Adrenal gland (tissue), 12 donors: Measurements from ENCODE around the gene LPIN1. TPM values are rescaled to one million over a fixed set of nuclear protein-coding genes. Genes with fewer than 3 reads are reported as not detected.
A peak's percentile ranks its signal among the peaks of the same experiment; 100 is the strongest.
"Not testable (repeated sequence)": the region's sequence is repeated elsewhere in the genome, so short reads cannot be mapped to it uniquely, and the experiment has no call there.

Experiments
- DNase-seq, 7 donors: peaks; one replicate each; pipeline ENCODE4 v3.0.0-alpha.2; 2019 to 2020
- H3K27ac ChIP-seq, 5 donors: fragments of 200-600 bp; sonication (generic) in 4 of 5; 1 replicate in 3 of 5; 2 replicates in 2 of 5; pipeline versions ENCODE4 v1.5.1 to v1.8.0; 2016 to 2020; ENCODE audit warnings: mild to moderate bottlenecking in 1 of 5
- H3K27me3 ChIP-seq: fragments of 200-600 bp; 2 replicates; pipeline ENCODE4 v1.8.0; 2021
- H3K36me3 ChIP-seq, 2 donors: fragments of 200-600 bp; replicated peaks in 1 of 2; 1 replicate in 1 of 2; 2 replicates in 1 of 2; pipeline versions ENCODE4 v1.5.1 to v1.8.0; 2018 to 2022
- H3K4me1 ChIP-seq, 2 donors: fragments of 200-600 bp; replicated peaks in 1 of 2; 1 replicate in 1 of 2; 2 replicates in 1 of 2; pipeline versions ENCODE4 v1.5.1 to v1.8.0; 2018 to 2021
- H3K4me3 ChIP-seq, 4 donors: fragments of 200-600 bp; sonication (generic) in 3 of 4; one replicate each; pipeline ENCODE4 v1.5.1; 2016 to 2018
- H3K9me3 ChIP-seq, 3 donors: fragments of 200-600 bp; sonication (generic) in 1 of 3; replicated peaks in 1 of 3; 1 replicate in 2 of 3; 2 replicates in 1 of 3; pipeline versions ENCODE4 v1.5.1 to v1.8.0; 2016 to 2021
- CTCF ChIP-seq, 6 experiments: fragments of 450-650 bp in 4 of 6; fragments of 200-600 bp in 2 of 6; sonication (generic) in 1 of 6; IDR thresholded peaks; 1 replicate in 5 of 6; 2 replicates in 1 of 6; pipeline versions ENCODE4 v1.5.1 to v1.8.0; 2016 to 2021; ENCODE audit warnings: antibody characterized with exemption in 6 of 6, mild to moderate bottlenecking in 2 of 6, moderate library complexity in 1 of 6
- POLR2A ChIP-seq, 2 donors: fragments of 450-650 bp; IDR thresholded peaks; one replicate each; pipeline ENCODE4 v1.6.1; 2017; ENCODE audit warnings: antibody characterized with exemption in 2 of 2, mild to moderate bottlenecking in 2 of 2, moderate library complexity in 1 of 2
- WGBS, 4 donors: extraction: QIAGEN DNeasy Blood & Tissue Kit in 2 of 4; methylation state at CpG; one replicate each; pipeline versions ENCODE4 v1.1.5 to v1.1.7; 2013 to 2017; 5-methylcytosine and 5-hydroxymethylcytosine counted together
- intact Hi-C, 2 donors: fragments of 100-400 bp; cut with DNase I; formaldehyde crosslinking; loops; one replicate each; pipeline versions ENCODE4 v1.14.1 to v1.15.0; 2022 to 2023
- polyA plus RNA-seq, 3 donors: library from polyadenylated mRNA; stranded (reverse); fragments of 200-250 nt in 2 of 3; fragments of 350-450 nt in 1 of 3; fragmentation: Illumina TruSeq in 1 of 3; extraction: RNeasy Lipid Tissue Mini Kit (QIAGEN cat#74804) in 1 of 3; gene quantifications; one replicate each; pipeline ENCODE4 v1.2.3, GENCODE V29; 2013 to 2014
- total RNA-seq, 9 donors: library from RNA; depleted of rRNA in 4 of 9; stranded (reverse); fragments of >200 nt in 4 of 9; fragments of 120-200 nt in 1 of 9; fragmentation: NEBNext Ultra II Directional in 1 of 9; extraction: Animal tissue kit (Norgen Biotek cat#: 25700) in 1 of 9; gene quantifications; one replicate each; pipeline versions ENCODE4 v1.1.0 to v1.2.4, GENCODE V29; 2013 to 2023
- donor health status: healthy with polysubstance abuse.
- donor health status: Bipolar disorder and iron deficiency.
- donor health status: DM: yes; HTN: yes; CAD: no.
- donor health status: DM: no; HTN: no; CAD: no.
- donor health status: DM: no; HTN: no; CAD: no.
- donor health status: DM: yes; HTN: yes; CAD: no.

The LPIN1 gene
- total and polyA plus RNA-seq, 12 donors, result 17.0 to 58.5 (median 36.8) TPM

- peaks cover 0 to 28% of the 10 kb centered on the region in 2 donors for H3K36me3 ChIP-seq
Measured at GRCh38 chr2:11811036-11811654, 64.7 kb downstream of the LPIN1 start.

GRCh38 chr2:11812466-11813248 lies 66.2 kb downstream of the LPIN1 start:
- Histone ChIP-seq H3K4me1 (no peaks in the 10 kb centered on the region), H3K36me3 (peaks cover 0 to 21% of the 10 kb centered on the region in 2 donors), H3K27ac (no peak overlapping the region), H3K4me3 (no peak overlapping the region), H3K9me3 (no peaks in the 10 kb centered on the region), H3K27me3 (no peaks in the 10 kb centered on the region)
- WGBS, 4 donors, result 95 to 96% (median 96%) methylated on average over 23 to 25 of the region's 25 CpGs
- no peak for TF ChIP-seq CTCF (IDR thresholded peaks at IDR 0.05)
- no peak for TF ChIP-seq POLR2A (IDR thresholded peaks at IDR 0.05)
- peak in 2 of 7 donors; percentile 13 to 46 for DNase-seq
- intact Hi-C loops, result no loop called here

More at GRCh38 chr2:11811036-11811654, 64.7 kb downstream of the LPIN1 start:
- Histone ChIP-seq H3K4me3 (no peak overlapping the region), H3K9me3 (no peaks in the 10 kb centered on the region), H3K27ac (no peak overlapping the region), H3K4me1 (peaks cover 4 to 6% of the 10 kb centered on the region in 2 donors), H3K27me3 (no peaks in the 10 kb centered on the region)
- DNase-seq, result peak in 3 of 7 donors; percentile 19 to 38 (median 21)
- 71 to 95% (median 93%) methylated on average over 2 to 6 of the region's 6 CpGs for WGBS, 4 donors
- no peak for TF ChIP-seq POLR2A (IDR thresholded peaks at IDR 0.05)
- TF ChIP-seq CTCF (IDR thresholded peaks at IDR 0.05), result no peak
- intact Hi-C loops, result no loop called here

DNA sequence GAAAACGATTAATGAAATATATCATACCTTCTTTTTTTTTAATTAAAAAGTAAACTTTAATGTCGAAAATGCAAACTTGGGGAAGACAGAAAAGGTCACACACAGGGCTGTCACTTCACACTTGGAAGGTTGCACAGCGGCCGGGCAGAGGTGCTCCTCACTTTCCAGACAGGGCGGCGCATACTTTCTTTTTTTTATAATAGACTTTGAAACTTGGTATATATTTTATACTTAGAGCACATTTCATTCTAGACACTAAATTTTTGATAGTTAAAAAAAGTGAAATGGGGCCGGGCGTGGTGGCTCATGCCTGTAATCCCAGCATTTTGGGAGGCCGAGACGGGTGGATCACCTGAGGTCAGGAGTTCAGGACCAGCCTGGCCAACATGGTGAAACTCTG lies 66.9 kb downstream of the LPIN1 start:
- H3K27ac ChIP-seq, H3K9me3 ChIP-seq, H3K4me1 ChIP-seq, H3K4me3 ChIP-seq, H3K27me3 ChIP-seq, intact Hi-C loops: not testable (repeated sequence)
- peak in 2 of 7 donors; percentile 3 to 28 for DNase-seq
- H3K36me3 ChIP-seq, result peaks cover 0 to 14% of the 10 kb centered on the region in 2 donors
- WGBS, 4 donors, result 95 to 97% (median 96%) methylated on average over 10 of the region's 10 CpGs

- DNase-seq, result peak in 2 of 7 donors; percentile 6 to 45
- H3K36me3 ChIP-seq, result peaks cover 0 to 16% of the 10 kb centered on the region in 2 donors
- no peaks in the 10 kb centered on the region for H3K27me3 ChIP-seq
- no peak overlapping the region for H3K4me3 ChIP-seq
- H3K9me3 ChIP-seq, result no peaks in the 10 kb centered on the region
- no peaks in the 10 kb centered on the region for H3K4me1 ChIP-seq
- WGBS, 4 donors, result 91 to 95% (median 92%) methylated on average over 7 of the region's 7 CpGs
- intact Hi-C loops, result no loop called here
- TF ChIP-seq POLR2A (IDR thresholded peaks at IDR 0.05) (no peak), CTCF (IDR thresholded peaks at IDR 0.05) (no peak)
- H3K27ac ChIP-seq, result no peak overlapping the region
Measured at GRCh38 chr2:11813951-11814350, 67.5 kb downstream of the LPIN1 start.
